Activated naive CD4-positive, alpha-beta T cell treated with anti-CD3 and anti-CD28 coated beads, Interleukin-2, amount 10 ng/mL, durations not matched to agents 7 days and 5 days (primary cell): ENCODE measurements around the gene GRB10.
"Not testable (repeated sequence)": the region's sequence is repeated elsewhere in the genome, so short reads cannot be mapped to it uniquely, and the experiment has no call there.

ENCODE experiments used
- CTCF ChIA-PET: fragments of 350-600 bp; sonication (Branson Sonifier 250); formaldehyde crosslinking; loops from one replicate; lab custom pipeline; 2021; ENCODE audit warnings: antibody characterized with exemption; lab: Charles Lee
- DNase-seq: peaks from one replicate; pipeline ENCODE4 v3.0.0-alpha.2; 2020
- H3K27ac Mint-ChIP-seq: one replicate; pipeline ENCODE4 v1.8.0; 2021; ENCODE audit warnings: mild to moderate bottlenecking, moderate library complexity, mixed read lengths
- H3K27me3 Mint-ChIP-seq: one replicate; pipeline ENCODE4 v1.8.0; 2021; ENCODE audit warnings: mild to moderate bottlenecking, mixed read lengths
- H3K36me3 Mint-ChIP-seq: one replicate; pipeline ENCODE4 v1.8.0; 2021; ENCODE audit warnings: mixed read lengths
- H3K4me1 Mint-ChIP-seq: one replicate; pipeline ENCODE4 v1.8.0; 2021; ENCODE audit warnings: mixed read lengths
- H3K4me3 Mint-ChIP-seq: one replicate; pipeline ENCODE4 v1.8.0; 2021; ENCODE audit warnings: mild to moderate bottlenecking, moderate library complexity, mixed read lengths
- H3K9me3 Mint-ChIP-seq: one replicate; pipeline ENCODE4 v1.8.0; 2021; ENCODE audit warnings: mixed read lengths

Gene GRB10

DNA sequence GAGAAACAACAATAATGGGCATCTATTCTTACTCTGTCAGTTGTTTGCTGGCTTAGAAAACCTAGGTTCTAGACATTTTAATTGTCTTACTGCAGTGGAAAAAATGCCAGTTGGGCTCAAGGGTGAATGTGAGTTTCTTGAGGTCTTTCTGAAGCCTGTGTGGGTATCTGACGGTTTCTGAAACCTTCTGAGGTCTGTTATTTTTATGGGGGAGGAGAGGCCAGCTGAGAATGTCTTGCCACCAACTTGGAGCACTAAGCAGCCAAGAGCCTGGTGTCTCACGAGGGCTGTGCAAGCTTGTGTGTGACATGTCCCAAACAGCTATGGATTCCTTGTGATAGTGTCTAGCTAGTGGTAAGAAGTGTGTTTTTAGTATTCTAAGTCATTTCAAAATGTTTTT, 193.3 kb downstream of the GRB10 start:
- H3K4me1 Mint-ChIP-seq = peaks cover 6% of the 10 kb centered on the region
- no peaks in the 10 kb centered on the region for H3K36me3 Mint-ChIP-seq
- peaks cover 13% of the 10 kb centered on the region for H3K27me3 Mint-ChIP-seq
- CTCF ChIA-PET = interaction anchor here (1.1 to 1.4 kb wide), 3 partner anchors 8 to 204 kb away, joined by 3 to 4 read pairs (median 3); no protein-coding TSS in a partner anchor
- no peak for DNase-seq
- no peak overlapping the region for H3K4me3 Mint-ChIP-seq
- no peak overlapping the region for H3K27ac Mint-ChIP-seq
- H3K9me3 Mint-ChIP-seq = no peaks in the 10 kb centered on the region

DNA sequence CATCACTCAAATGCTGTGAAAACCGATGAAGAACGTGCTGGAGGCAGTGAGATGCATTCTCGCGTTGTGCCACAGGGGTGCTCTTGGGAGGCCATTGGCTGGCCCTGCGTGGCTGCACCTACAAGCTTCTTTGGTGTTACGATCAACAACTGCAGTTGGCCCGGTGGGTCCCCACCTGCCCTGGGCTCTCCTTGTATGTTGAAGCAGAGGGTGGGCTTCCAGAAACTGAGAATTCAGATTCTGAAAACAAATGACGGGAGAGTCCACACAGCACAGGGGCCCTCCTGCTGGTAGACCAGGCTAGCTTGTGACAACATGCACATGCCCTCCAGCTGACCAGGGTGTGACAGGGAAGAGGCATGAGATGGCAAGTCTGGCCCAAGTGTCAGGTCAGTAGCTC, 193.8 kb downstream of the GRB10 start:
- DNase-seq = no peak
- H3K36me3 Mint-ChIP-seq = no peaks in the 10 kb centered on the region
- H3K27me3 Mint-ChIP-seq = peaks cover 16% of the 10 kb centered on the region
- no peak overlapping the region for H3K4me3 Mint-ChIP-seq
- no peak overlapping the region for H3K27ac Mint-ChIP-seq
- CTCF ChIA-PET = interaction anchor here (1.1 to 1.4 kb wide), 3 partner anchors 9 to 203 kb away, joined by 3 to 4 read pairs (median 3); no protein-coding TSS in a partner anchor
- H3K4me1 Mint-ChIP-seq = peaks cover 2% of the 10 kb centered on the region
- H3K9me3 Mint-ChIP-seq = peaks cover 2% of the 10 kb centered on the region

DNA sequence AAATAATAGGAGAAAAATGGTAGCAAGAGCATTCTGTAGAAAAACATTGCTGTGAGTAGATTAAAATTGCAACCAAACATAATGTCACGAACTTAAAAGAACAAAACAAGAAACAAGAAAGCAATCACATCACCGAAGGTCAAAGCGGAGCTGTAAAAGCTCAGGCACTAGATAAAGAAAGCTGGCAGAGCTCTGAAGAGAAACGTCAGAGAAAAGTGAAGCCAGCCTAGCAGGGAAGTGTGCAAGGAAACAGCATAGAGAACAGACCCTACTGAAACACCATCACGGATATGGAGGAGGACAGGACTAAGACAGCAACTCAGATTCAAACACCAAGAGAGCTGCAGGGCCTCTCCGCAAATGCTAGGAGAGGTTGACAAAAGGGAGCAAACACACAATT, 195.0 kb downstream of the GRB10 start:
- peaks cover 12% of the 10 kb centered on the region for H3K9me3 Mint-ChIP-seq
- no peaks in the 10 kb centered on the region for H3K36me3 Mint-ChIP-seq
- no peak for DNase-seq
- no peak overlapping the region for H3K27ac Mint-ChIP-seq
- H3K4me1 Mint-ChIP-seq = no peaks in the 10 kb centered on the region
- peaks cover 22% of the 10 kb centered on the region for H3K27me3 Mint-ChIP-seq
- CTCF ChIA-PET = interaction anchor here (0.9 to 1.7 kb wide), 3 partner anchors 27 to 553 kb away, joined by 3 to 4 read pairs (median 4); no protein-coding TSS in a partner anchor
- H3K4me3 Mint-ChIP-seq = no peak overlapping the region

DNA sequence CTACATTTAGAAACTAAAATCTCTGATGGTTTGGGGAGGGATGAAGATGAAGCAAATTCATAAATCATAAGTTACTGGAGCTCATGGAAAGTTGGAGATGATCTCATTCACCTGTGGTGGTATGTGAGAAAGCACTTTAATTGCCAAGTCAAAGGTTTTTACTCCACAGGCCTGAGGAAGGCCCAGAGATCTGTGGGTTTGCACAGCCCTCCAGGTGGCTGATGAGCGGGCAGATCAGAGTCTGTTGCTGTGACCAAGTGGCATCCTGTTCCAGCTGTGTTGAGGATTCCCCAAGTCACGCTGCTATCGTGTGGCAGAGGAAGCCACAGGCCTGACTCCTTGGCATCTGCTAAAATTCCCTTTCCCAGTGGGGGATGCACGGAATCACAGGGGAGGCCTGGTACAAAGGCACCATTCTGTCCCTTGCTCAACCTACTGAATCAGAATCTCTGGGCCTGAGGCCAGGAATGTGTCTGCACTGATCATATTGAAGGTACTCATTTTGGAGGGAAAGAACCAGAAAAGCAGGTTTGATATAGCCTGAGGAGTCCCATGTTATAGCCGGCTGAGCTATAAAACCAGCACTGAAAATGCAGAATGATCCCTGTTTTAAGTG, 197.8 kb downstream of the GRB10 start:
- peaks cover 21% of the 10 kb centered on the region for H3K27me3 Mint-ChIP-seq
- H3K36me3 Mint-ChIP-seq = no peaks in the 10 kb centered on the region
- CTCF ChIA-PET = no interaction called here
- H3K4me3 Mint-ChIP-seq = no peak overlapping the region
- no peak overlapping the region for H3K27ac Mint-ChIP-seq
- H3K9me3 Mint-ChIP-seq = peaks cover 17% of the 10 kb centered on the region
- no peaks in the 10 kb centered on the region for H3K4me1 Mint-ChIP-seq
- DNase-seq = no peak

DNA sequence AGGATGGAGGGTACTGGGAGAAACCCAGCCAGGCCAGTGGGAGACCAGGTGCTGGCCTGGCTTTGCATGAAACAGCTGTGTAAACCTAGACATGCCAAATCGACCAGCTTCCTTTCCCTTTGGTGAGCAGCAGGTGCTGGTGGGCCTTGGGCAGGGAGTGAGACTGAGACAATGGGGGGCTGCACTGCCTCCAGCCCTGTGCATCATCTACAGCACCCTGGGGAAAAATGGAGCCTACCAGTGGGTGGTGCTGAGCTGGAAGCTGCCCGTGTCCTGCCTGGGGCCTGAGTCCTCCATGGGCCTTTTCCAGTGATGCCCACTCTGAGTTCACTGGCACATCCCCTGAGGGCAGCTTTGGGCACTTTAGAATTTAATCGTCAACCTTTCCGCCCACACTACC, 198.3 kb downstream of the GRB10 start:
- Mint-ChIP-seq H3K36me3 (no peaks in the 10 kb centered on the region), H3K27me3 (peaks cover 21% of the 10 kb centered on the region), H3K27ac (no peak overlapping the region), H3K4me3 (no peak overlapping the region), H3K4me1 (no peaks in the 10 kb centered on the region), H3K9me3 (peaks cover 17% of the 10 kb centered on the region)
- CTCF ChIA-PET = no interaction called here
- no peak for DNase-seq

DNA sequence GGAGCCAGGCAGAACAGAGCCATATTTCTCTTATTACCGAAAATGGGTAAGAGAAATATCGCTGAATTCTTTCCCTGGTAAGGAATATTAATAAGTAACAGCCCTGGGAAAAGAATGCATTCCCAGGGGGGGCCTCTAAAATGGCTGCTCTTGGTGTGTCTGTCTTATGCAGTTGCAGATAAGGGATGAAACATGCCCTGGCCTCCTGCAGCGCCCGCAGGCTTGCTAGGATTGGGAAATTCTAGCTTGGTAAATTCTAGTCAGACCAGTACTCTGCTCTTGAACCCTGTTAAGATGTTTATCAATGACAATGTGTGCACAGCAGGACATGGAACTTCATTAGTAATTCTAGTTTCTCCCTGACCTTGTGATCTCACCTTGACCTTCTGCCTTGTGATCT, 199.4 kb downstream of the GRB10 start:
- CTCF ChIA-PET, H3K4me3 Mint-ChIP-seq, H3K4me1 Mint-ChIP-seq, H3K36me3 Mint-ChIP-seq, DNase-seq, H3K27ac Mint-ChIP-seq: not testable (repeated sequence)
- peaks cover 18% of the 10 kb centered on the region for H3K27me3 Mint-ChIP-seq
- H3K9me3 Mint-ChIP-seq = peaks cover 17% of the 10 kb centered on the region

DNA sequence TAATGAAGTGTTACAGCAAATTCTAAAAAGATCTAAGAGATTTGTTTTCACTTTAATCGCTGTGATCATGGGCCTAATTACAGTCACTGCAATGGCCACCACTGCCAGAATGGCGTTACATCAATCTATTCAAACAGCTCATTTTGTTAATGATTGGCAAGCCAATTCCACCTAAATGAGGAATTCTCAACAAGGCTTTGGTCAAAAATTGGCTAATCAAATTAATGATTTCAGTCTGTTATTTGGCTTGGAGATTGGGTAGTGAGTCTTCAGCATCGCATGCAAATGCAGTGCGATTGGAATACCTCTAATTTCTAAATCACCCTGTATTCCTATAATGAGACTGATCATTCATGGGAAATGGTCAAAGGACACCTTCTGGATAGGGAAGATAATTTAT, 200.4 kb downstream of the GRB10 start:
- CTCF ChIA-PET, H3K4me3 Mint-ChIP-seq, H3K4me1 Mint-ChIP-seq, DNase-seq, H3K36me3 Mint-ChIP-seq, H3K27ac Mint-ChIP-seq: not testable (repeated sequence)
- peaks cover 22% of the 10 kb centered on the region for H3K27me3 Mint-ChIP-seq
- peaks cover 17% of the 10 kb centered on the region for H3K9me3 Mint-ChIP-seq

DNA sequence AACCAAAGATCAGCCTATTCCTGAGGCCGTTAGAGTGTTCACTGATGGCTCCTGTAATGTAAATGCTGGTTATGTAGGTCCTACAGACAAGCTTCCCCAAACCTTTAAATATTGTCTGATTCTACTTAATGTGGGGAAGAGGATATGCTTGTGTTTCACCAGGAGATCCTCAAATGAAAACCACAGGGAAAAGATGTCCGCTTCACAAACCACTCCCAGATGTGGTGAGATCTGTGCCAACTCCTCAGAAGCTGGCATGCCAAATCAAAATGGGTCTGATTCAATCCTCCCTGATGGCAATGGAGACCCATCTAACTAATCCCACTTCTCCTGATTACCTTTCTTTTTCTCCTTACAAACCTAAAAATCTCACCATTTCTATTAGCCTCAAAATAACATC, 202.0 kb downstream of the GRB10 start:
- peaks cover 19% of the 10 kb centered on the region for H3K9me3 Mint-ChIP-seq

DNA sequence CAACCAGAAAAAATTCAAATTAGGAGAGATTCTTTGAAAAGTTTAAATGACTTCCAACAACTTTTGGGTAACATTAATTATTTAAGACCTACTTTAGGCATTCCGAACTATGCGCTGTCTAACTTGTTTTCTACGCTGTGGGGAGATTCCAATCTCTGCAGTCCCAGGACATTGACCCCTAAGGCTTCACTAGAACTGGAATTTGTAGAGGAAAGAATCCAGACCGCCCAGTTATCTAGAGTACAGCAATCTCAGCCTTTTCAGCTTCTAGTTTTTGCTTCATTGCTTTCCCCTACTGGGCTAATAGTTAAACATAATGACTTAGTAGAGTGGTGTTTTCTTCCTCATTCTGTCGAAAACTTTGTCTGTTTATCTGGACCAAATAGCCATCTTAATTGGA, 202.6 kb downstream of the GRB10 start:
- H3K36me3 Mint-ChIP-seq = no peaks in the 10 kb centered on the region
- peaks cover 4% of the 10 kb centered on the region for H3K4me1 Mint-ChIP-seq
- no peak overlapping the region for H3K27ac Mint-ChIP-seq
- DNase-seq = no peak
- H3K9me3 Mint-ChIP-seq = peaks cover 21% of the 10 kb centered on the region
- H3K4me3 Mint-ChIP-seq = no peak overlapping the region
- CTCF ChIA-PET = no interaction called here
- peaks cover 16% of the 10 kb centered on the region for H3K27me3 Mint-ChIP-seq

More for the DNA sequence above, 202.0 kb downstream of the GRB10 start:
- CTCF ChIA-PET, H3K36me3 Mint-ChIP-seq, H3K27ac Mint-ChIP-seq, H3K4me3 Mint-ChIP-seq, H3K4me1 Mint-ChIP-seq, DNase-seq: not testable (repeated sequence)
- H3K27me3 Mint-ChIP-seq = peaks cover 16% of the 10 kb centered on the region

DNA sequence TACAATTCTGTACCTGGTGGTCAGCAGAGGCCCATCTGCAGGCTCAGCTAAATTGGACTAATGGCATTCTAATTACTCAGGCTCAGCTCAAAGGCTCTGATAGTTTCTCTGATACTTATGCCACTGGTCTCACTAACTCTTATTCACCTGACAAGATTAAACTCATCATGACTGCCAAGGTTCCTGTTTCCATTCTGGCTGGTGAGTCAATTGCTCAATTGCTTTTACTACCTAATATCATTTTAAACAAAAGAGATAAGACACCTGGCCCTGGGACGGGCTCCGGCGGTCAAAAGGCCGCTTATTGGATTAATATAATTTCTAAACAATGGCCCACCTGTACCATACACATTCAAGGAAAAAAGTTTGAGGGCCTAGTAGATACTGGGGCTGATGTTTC, 204.6 kb downstream of the GRB10 start:
- CTCF ChIA-PET, H3K36me3 Mint-ChIP-seq, H3K4me3 Mint-ChIP-seq, H3K27ac Mint-ChIP-seq, DNase-seq, H3K27me3 Mint-ChIP-seq, H3K4me1 Mint-ChIP-seq: not testable (repeated sequence)
- H3K9me3 Mint-ChIP-seq = peaks cover 11% of the 10 kb centered on the region

DNA sequence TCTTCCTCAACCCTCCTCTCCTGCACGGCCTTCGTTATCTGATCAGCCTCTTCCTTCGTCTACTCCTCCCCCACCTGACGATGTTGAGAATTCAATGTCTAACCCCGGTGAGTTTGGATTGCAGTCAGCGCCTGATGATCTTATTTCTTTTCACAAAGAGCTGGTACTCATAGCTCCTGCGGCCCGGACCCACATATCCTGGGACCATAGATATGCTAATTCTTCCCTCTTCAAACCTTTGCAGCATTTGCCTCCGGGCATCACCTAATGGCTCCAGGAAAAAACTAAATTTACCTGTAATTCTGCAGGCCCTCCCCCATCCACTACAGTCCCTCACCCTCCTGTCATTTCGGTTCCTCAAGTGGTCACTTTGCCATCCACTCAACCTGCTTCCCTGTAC, 205.1 kb downstream of the GRB10 start:
- Mint-ChIP-seq H3K4me3 (no peak overlapping the region), H3K9me3 (peaks cover 6% of the 10 kb centered on the region), H3K27me3 (peaks cover 7% of the 10 kb centered on the region), H3K4me1 (peaks cover 4% of the 10 kb centered on the region), H3K27ac (no peak overlapping the region), H3K36me3 (no peaks in the 10 kb centered on the region)
- DNase-seq = no peak
- CTCF ChIA-PET = no interaction called here

DNA sequence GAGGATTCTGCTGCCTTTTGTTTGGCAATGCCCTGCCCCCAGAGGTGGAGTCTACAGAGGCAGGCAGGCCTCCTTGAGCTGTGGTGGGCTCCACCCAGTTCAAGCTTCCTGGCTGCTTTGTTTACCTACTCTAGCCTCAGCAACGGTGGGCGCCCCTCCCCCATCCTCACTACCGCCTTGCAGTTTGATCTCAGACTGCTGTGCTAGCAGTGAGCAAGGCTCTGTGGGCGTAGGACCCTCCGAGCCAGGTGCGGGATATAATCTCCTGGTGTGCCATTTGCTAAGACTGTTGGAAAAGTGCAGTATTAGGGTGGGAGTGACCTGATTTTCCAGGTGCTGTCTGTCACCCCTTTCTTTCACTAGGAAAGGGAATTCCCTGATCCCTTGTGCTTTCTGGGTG, 206.3 kb downstream of the GRB10 start:
- DNase-seq = peak; percentile 34
- H3K4me3 Mint-ChIP-seq, CTCF ChIA-PET, H3K27me3 Mint-ChIP-seq, H3K4me1 Mint-ChIP-seq, H3K27ac Mint-ChIP-seq, H3K9me3 Mint-ChIP-seq, H3K36me3 Mint-ChIP-seq: not testable (repeated sequence)

DNA sequence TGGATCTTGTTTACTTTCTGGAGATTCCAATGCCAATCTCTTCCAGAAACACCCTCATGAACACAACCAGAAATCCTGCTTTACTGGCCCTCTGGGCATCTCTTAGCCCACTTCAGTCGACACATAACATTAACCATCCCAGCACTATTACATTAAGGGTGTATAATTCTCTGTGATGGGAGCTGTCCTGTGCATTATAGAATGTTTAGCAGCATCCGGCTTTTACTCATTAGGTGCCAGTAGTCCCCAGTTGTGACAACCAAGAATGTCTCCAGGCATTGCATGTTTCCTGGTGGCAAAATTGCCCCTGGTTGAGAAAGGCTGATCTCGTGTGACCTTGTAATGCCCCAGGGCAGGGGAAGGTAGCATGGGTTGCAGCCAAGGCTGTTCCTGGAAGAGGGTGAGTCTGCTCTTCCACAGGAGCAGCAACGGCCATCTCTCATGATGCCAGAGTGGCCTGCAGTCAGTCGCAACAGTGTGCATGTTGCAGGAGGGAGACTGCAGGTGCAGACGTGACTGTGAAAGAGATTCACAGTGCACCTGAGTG, 214.9 kb downstream of the GRB10 start:
- DNase-seq = no peak
- Mint-ChIP-seq H3K4me3 (no peak overlapping the region), H3K36me3 (no peaks in the 10 kb centered on the region), H3K27me3 (peaks cover 19% of the 10 kb centered on the region), H3K4me1 (no peaks in the 10 kb centered on the region), H3K9me3 (peaks cover 1% of the 10 kb centered on the region), H3K27ac (no peak overlapping the region)
- CTCF ChIA-PET = no interaction called here

DNA sequence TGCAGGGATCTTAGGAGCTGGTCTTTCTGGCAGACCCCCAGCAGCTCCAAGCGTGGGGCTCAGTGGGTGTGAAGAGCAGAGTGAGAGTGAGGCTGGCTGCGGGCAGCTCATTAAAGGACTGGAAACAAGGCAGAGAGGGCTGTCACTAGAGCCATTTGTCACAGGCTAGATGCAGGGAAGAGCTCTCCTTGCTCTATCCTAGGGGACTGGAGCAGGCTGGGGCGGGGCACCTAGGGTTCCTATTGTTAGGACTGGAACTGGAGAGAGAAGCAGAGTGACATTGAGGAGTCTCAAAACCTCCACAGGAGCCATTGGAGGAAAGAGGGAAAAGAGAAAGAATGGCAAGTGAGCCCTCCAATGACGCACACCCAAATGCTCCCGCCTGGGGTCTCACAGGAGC, 216.7 kb downstream of the GRB10 start:
- Mint-ChIP-seq H3K4me3 (no peak overlapping the region), H3K36me3 (no peaks in the 10 kb centered on the region), H3K9me3 (no peaks in the 10 kb centered on the region), H3K4me1 (no peaks in the 10 kb centered on the region), H3K27ac (no peak overlapping the region), H3K27me3 (peaks cover 23% of the 10 kb centered on the region)
- DNase-seq = no peak
- CTCF ChIA-PET = no interaction called here

DNA sequence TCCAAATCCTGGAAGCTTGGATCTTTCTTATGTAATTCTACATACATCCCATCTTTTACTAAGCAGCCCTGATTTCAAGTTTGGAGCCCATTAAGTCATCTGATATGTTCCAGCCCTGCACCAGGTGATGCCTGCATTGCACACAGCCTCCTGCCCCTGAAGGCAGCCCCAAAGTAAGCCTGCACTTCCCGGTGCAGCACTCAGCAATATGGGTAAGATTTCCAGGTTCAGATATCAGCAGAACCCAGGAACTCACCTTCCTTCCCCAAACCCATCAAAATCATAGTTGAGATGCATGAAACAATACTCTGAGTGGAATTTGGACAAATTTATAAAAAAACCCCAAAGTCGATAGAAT, 217.2 kb downstream of the GRB10 start:
- no peak for DNase-seq
- Mint-ChIP-seq H3K27ac (no peak overlapping the region), H3K4me3 (no peak overlapping the region), H3K27me3 (peaks cover 27% of the 10 kb centered on the region), H3K36me3 (no peaks in the 10 kb centered on the region), H3K4me1 (no peaks in the 10 kb centered on the region), H3K9me3 (no peaks in the 10 kb centered on the region)
- CTCF ChIA-PET = no interaction called here
